Adipocyte (in vitro differentiated cells): ENCODE results near the gene MAGEB18.

Source experiments
- DNase-seq: peaks from one replicate; pipeline ENCODE4 v3.0.0-alpha.2; 2015; ENCODE audit warnings: low read depth
- H3K27me3 ChIP-seq: replicated peaks from 2 replicates; pipeline ENCODE4 v1.7.0; 2013; ENCODE audit warnings: mild to moderate bottlenecking, low read length, moderate library complexity; ENCODE audit not compliant: control insufficient read depth, insufficient read depth
- H3K36me3 ChIP-seq: 2 replicates; pipeline ENCODE4 v1.7.0; 2013; ENCODE audit warnings: low read length, mild to moderate bottlenecking, moderate library complexity; ENCODE audit not compliant: control insufficient read depth, insufficient read depth, severe bottlenecking
- H3K4me1 ChIP-seq: 2 replicates; pipeline ENCODE4 v1.7.0; 2013; ENCODE audit warnings: mild to moderate bottlenecking, low read length, moderate library complexity; ENCODE audit not compliant: control insufficient read depth, insufficient read depth
- H3K4me3 ChIP-seq: 2 replicates; pipeline ENCODE4 v1.7.0; 2013; ENCODE audit warnings: mild to moderate bottlenecking, low read length, moderate library complexity
- H3K9ac ChIP-seq: 2 replicates; pipeline ENCODE4 v1.7.0; 2013; ENCODE audit warnings: mild to moderate bottlenecking, low read length, moderate library complexity
- H3K9me3 ChIP-seq: 2 replicates; pipeline ENCODE4 v1.7.0; 2013; ENCODE audit warnings: mild to moderate bottlenecking, low read length, moderate library complexity; ENCODE audit not compliant: control insufficient read depth

Gene MAGEB18

GRCh38 chrX:26138274-26138673 lies at the start of gene MAGEB18:
TSS of gene MAGEB18 (plus strand) at chrX:26138343. CDS start at chrX:26138986, 643 bp downstream.
- no peak for DNase-seq
- H3K27me3 ChIP-seq = peaks cover 5% of the 10 kb centered on the region
- H3K4me3 ChIP-seq = no peak within 1 kb of the TSS
- H3K4me1 ChIP-seq = no peaks in the 10 kb centered on the region
- no peaks in the 10 kb centered on the region for H3K9me3 ChIP-seq
- H3K9ac ChIP-seq = no peak within 1 kb of the TSS
- no peaks in the 10 kb centered on the region for H3K36me3 ChIP-seq

DNA sequence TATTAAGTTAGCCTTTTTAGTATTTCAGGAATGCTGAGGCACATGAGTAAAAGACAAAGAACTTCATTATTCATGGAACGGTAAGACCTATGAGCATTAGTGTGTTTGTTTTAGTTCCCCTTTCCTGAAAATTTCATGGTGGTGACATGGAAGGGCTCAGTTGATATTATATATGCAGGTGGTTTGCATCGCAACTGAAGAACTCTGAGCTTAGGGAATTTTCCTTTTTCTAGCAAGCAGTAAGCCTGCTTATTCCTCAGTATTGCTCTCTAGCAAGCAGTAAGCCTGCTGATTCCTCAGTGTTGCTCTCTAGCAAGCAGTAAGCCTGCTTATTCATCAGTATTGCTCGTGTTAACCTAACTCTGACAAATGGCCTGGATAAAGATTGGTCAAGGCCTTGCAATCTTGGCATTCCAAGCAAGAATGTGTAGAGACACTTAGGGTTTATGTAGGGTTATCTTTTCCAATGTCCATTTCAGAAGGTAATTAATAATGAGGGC lies 37.7 kb upstream of the MAGEB18 start:
- Histone ChIP-seq H3K27me3 (no peaks in the 10 kb centered on the region), H3K4me1 (no peaks in the 10 kb centered on the region), H3K9ac (no peak overlapping the region), H3K4me3 (no peak overlapping the region), H3K9me3 (no peaks in the 10 kb centered on the region), H3K36me3 (no peaks in the 10 kb centered on the region)
- DNase-seq = no peak

GRCh38 chrX:26109142-26109541 lies 29.0 kb upstream of the MAGEB18 start:
- H3K4me1 ChIP-seq = no peaks in the 10 kb centered on the region
- H3K27me3 ChIP-seq = no peaks in the 10 kb centered on the region
- DNase-seq = no peak
- no peak overlapping the region for H3K4me3 ChIP-seq
- no peak overlapping the region for H3K9ac ChIP-seq
- no peaks in the 10 kb centered on the region for H3K9me3 ChIP-seq
- no peaks in the 10 kb centered on the region for H3K36me3 ChIP-seq

DNA sequence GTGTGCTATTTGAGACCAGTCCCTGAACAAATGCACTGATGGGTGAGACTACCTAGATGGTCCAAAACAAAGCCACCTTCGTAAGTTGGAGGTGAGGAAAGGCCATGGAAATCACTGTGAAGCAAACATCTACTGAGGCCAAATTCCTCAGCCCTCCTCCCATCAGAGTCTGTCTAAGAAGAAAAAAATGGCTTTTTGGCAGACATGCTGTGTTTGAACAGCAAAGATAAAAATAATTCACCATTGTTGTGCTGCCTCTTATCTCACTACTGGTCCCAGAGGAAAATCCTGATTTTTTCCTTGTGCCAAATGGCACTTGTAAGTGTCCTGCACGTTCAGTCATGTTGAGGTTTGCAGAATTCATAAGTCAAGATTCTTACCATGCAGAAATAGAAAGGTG lies 7.9 kb downstream of the MAGEB18 start:
- H3K4me1 ChIP-seq = no peaks in the 10 kb centered on the region
- no peak overlapping the region for H3K4me3 ChIP-seq
- H3K36me3 ChIP-seq = no peaks in the 10 kb centered on the region
- no peak for DNase-seq
- no peak overlapping the region for H3K9ac ChIP-seq
- no peaks in the 10 kb centered on the region for H3K9me3 ChIP-seq
- H3K27me3 ChIP-seq = no peaks in the 10 kb centered on the region

DNA sequence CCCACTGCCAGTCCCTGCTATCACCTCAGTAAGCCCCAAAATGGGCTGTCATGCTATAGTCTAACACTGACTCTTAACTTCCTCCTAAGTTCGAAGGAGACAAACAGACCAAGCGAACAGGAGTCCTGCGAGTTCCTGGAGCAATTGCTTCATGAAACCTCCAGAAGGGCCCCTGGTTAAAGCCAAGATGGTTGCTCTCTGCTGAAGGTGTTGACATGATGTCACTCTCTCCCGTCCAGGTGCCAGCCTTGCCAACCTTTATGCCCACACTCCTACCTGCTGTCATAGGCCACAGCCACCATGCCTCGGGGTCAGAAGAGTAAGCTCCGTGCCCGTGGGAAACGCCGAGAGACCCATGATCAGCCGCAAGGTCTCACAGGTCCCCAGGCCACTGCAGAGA lies 22.2 kb downstream of the MAGEB18 start, which contains the start of gene MAGEB6B:
TSS of gene MAGEB6B (plus strand) at position 301 of the 400 bp plus-strand sequence. CDS start at position 301, 0 bp downstream.
- H3K9me3 ChIP-seq = no peaks in the 10 kb centered on the region
- no peaks in the 10 kb centered on the region for H3K36me3 ChIP-seq
- no peaks in the 10 kb centered on the region for H3K4me1 ChIP-seq
- DNase-seq = no peak
- H3K9ac ChIP-seq = no peak within 1 kb of the TSS
- no peaks in the 10 kb centered on the region for H3K27me3 ChIP-seq
- no peak within 1 kb of the TSS for H3K4me3 ChIP-seq
